HCT116 (cell line): ENCODE measurements around the gene ABCC9. TPM values are rescaled to one million over a fixed set of nuclear protein-coding genes. Genes with fewer than 3 reads are reported as not detected.
A peak's percentile ranks its signal among the peaks of the same experiment; 100 is the strongest.

Experiments used
- ATAC-seq: fragments of 200-7000 bp; cut with Tn5 transposase; 2 replicates; pipeline ENCODE4 v1.9.1; 2020; ENCODE audit warnings: mild to moderate bottlenecking, moderate library complexity
- BruUV-seq: library from RNA; stranded (reverse); fragments of 400-500 nt; replicated peaks from 2 replicates; lab custom pipeline; 2021; lab: Mats Ljungman, UMichigan
- CTCF ChIA-PET: fragments of 300-600 bp; sonication (Branson Sonifier 250); formaldehyde crosslinking; loops from one replicate; lab custom pipeline; 2021; ENCODE audit warnings: antibody characterized with exemption; lab: Charles Lee
- POLR2A ChIA-PET: fragments of 300-600, 350-600 bp; sonication (Branson Sonifier 250); formaldehyde crosslinking; loops from one replicate; lab custom pipeline; 2021; ENCODE audit warnings: antibody characterized with exemption; lab: Charles Lee
- RAD21 ChIA-PET, 2 experiments: fragments of 300-600 bp; sonication (Branson Sonifier 250); formaldehyde crosslinking; loops; one replicate each; lab custom pipeline; 2023; ENCODE audit warnings: low total read pairs in 2 of 2; ENCODE audit not compliant: uncharacterized antibody in 2 of 2, unreplicated experiment in 2 of 2, low non-redundant PET in 1 of 2; lab: Charles Lee
- DNase-seq: peaks from one replicate; pipeline ENCODE4 v3.0.0-alpha.2; 2010; ENCODE audit warnings: low read depth, low spot score
- H2AFZ ChIP-seq: fragments of 200-600 bp; shearing (Covaris generic), sonication (generic); 2 replicates; pipeline ENCODE4 v1.6.1; 2017; ENCODE audit warnings: low read depth, mixed run types, mixed read lengths, antibody characterized with exemption, low read length; ENCODE audit not compliant: poor library complexity, severe bottlenecking
- H3K27ac ChIP-seq: 2 replicates; pipeline ENCODE4 v1.5.1; 2012; ENCODE audit warnings: low read depth, low read length
- H3K27me3 ChIP-seq: fragments of 200-600 bp; sonication (generic); 2 replicates; pipeline ENCODE4 v1.6.1; 2016; ENCODE audit warnings: mixed run types, low read length, mixed read lengths; ENCODE audit not compliant: insufficient read depth
- H3K36me3 ChIP-seq, 2 experiments: fragments of 200-500 bp in 1 of 2; fragments of 200-600 bp in 1 of 2; sonication (Bioruptor generic) in 1 of 2; sonication (generic) in 1 of 2; 2 replicates each; pipeline versions ENCODE4 v1.5.1 to v1.6.1; 2014 to 2016; ENCODE audit warnings: low read length in 2 of 2, inconsistent platforms in 1 of 2, mixed read lengths in 1 of 2, mixed run types in 1 of 2; ENCODE audit not compliant: insufficient read depth in 2 of 2, control insufficient read depth in 1 of 2
- H3K4me1 ChIP-seq, 2 experiments: fragments of 200-600 bp in 1 of 2; sonication (generic) in 1 of 2; 2 replicates each; pipeline versions ENCODE4 v1.5.1 to v1.6.1; 2012 to 2017; ENCODE audit warnings: low read length in 2 of 2, inconsistent platforms in 1 of 2, mild to moderate bottlenecking in 1 of 2, mixed read lengths in 1 of 2, mixed run types in 1 of 2, moderate library complexity in 1 of 2; ENCODE audit not compliant: insufficient read depth in 2 of 2, control insufficient read depth in 1 of 2
- H3K4me2 ChIP-seq: fragments of 200-600 bp; sonication (generic); 2 replicates; pipeline ENCODE4 v1.6.1; 2017; ENCODE audit warnings: mixed run types, low read length, mixed read lengths
- H3K4me3 ChIP-seq, 2 experiments: fragments of 200-600 bp in 1 of 2; sonication (generic) in 1 of 2; replicated peaks in 1 of 2; 2 replicates each; pipeline ENCODE4 v1.5.1; 2011 to 2016; ENCODE audit warnings: low read length in 2 of 2, control low read depth in 1 of 2, low read depth in 1 of 2, mild to moderate bottlenecking in 1 of 2, mixed read lengths in 1 of 2, mixed run types in 1 of 2
- H3K79me2 ChIP-seq: fragments of 200-600 bp; sonication (generic); 2 replicates; pipeline ENCODE4 v1.6.1; 2017; ENCODE audit warnings: mild to moderate bottlenecking, mixed run types, low read length, moderate library complexity, mixed read lengths; ENCODE audit not compliant: insufficient read depth
- H3K9ac ChIP-seq: fragments of 200-600 bp; sonication (generic); 2 replicates; pipeline ENCODE4 v1.6.1; 2016; ENCODE audit warnings: low read length, mixed read lengths
- H3K9me2 ChIP-seq: fragments of 200-600 bp; sonication (generic), shearing (Covaris generic); 2 replicates; pipeline ENCODE4 v1.6.1; 2017; ENCODE audit warnings: mixed run types, mild to moderate bottlenecking, moderate library complexity; ENCODE audit not compliant: insufficient read depth
- H3K9me3 ChIP-seq, 2 experiments: fragments of 200-500 bp in 1 of 2; fragments of 200-600 bp in 1 of 2; sonication (Bioruptor generic) in 1 of 2; sonication (generic) in 1 of 2; 2 replicates each; pipeline ENCODE4 v1.6.1; 2014 to 2017; ENCODE audit warnings: low read length in 2 of 2, mixed read lengths in 2 of 2, inconsistent platforms in 1 of 2, low read depth in 1 of 2, mild to moderate bottlenecking in 1 of 2, mixed run types in 1 of 2, moderate library complexity in 1 of 2; ENCODE audit not compliant: control insufficient read depth in 1 of 2, insufficient read depth in 1 of 2
- H4K20me1 ChIP-seq: fragments of 200-600 bp; sonication (generic), shearing (Covaris generic); 2 replicates; pipeline ENCODE4 v1.6.1; 2017; ENCODE audit warnings: mixed run types, mild to moderate bottlenecking, moderate library complexity; ENCODE audit not compliant: insufficient read depth
- CTCF ChIP-seq, 3 experiments: fragments of 200-600 bp in 1 of 3; sonication (generic) in 1 of 3; IDR thresholded peaks in 2 of 3; conservative IDR thresholded peaks in 1 of 3; 2 replicates each; pipeline ENCODE4 v1.5.1; 2012 to 2017; ENCODE audit warnings: low read depth in 2 of 3, low read length in 2 of 3, antibody characterized with exemption in 1 of 3, borderline replicate concordance in 1 of 3, control low read depth in 1 of 3, mild to moderate bottlenecking in 1 of 3, mixed read lengths in 1 of 3, mixed run types in 1 of 3, moderate library complexity in 1 of 3; ENCODE audit not compliant: insufficient read depth in 1 of 3
- ELF1 ChIP-seq: IDR thresholded peaks from 2 replicates; pipeline ENCODE4 v1.6.1; 2012; ENCODE audit warnings: low read depth, borderline replicate concordance
- MAX ChIP-seq: IDR thresholded peaks from 2 replicates; pipeline ENCODE4 v1.6.1; 2012
- POLR2AphosphoS5 ChIP-seq: IDR thresholded peaks from 2 replicates; pipeline ENCODE4 v1.6.1; 2011; ENCODE audit warnings: mild to moderate bottlenecking, low read depth, low read length, moderate library complexity
- RAD21 ChIP-seq: IDR thresholded peaks from 2 replicates; pipeline ENCODE4 v1.6.1; 2012; ENCODE audit warnings: low read depth, mild to moderate bottlenecking
- REST ChIP-seq: IDR thresholded peaks from 2 replicates; pipeline ENCODE4 v1.6.1; 2012; ENCODE audit warnings: low read depth
- TCF7L2 ChIP-seq: IDR thresholded peaks from 2 replicates; pipeline ENCODE4 v1.7.0; 2011; ENCODE audit warnings: borderline replicate concordance, inconsistent platforms; ENCODE audit not compliant: insufficient read depth, insufficient read length; ENCODE audit errors: extremely low read depth
- intact Hi-C: fragments of 100-400 bp; cut with micrococcal nuclease; formaldehyde crosslinking; loops from 2 replicates; pipeline ENCODE4 v1.10.0; 2022
- total RNA-seq: library from RNA; stranded (reverse); gene quantifications from one replicate; pipeline ENCODE4 v1.2.1, GENCODE V29; 2021; ENCODE audit not compliant: unreplicated experiment

The ABCC9 gene
- total RNA-seq, 1 experiment from 2014 or later, result 0.05 TPM

GRCh38 chr12:21989819-21990412 lies 48.7 kb upstream of the ABCC9 start:
- TF ChIP-seq ELF1, result no peak
- no peak for TF ChIP-seq MAX
- peak; percentile 41 to 64 (median 53); a peak in 5 of 6 replicates for TF ChIP-seq CTCF (IDR thresholded peaks at IDR 0.05 in 2 of 3, conservative IDR thresholded peaks at IDR 0.05 in 1 of 3; ENCODE audit: borderline replicate concordance in 1 of 3, insufficient read depth in 1 of 3, low read depth in 2 of 3, low read length in 2 of 3)
- no peak for TF ChIP-seq POLR2AphosphoS5
- TF ChIP-seq TCF7L2, result no peak
- TF ChIP-seq REST, result no peak
- peak; percentile 64 for TF ChIP-seq RAD21
- Histone ChIP-seq H3K4me2 (no peak overlapping the region), H4K20me1 (no peaks in the 10 kb centered on the region), H2AFZ (no peak overlapping the region), H3K9ac (no peak overlapping the region), H3K27ac (no peak overlapping the region), H3K9me2 (no peaks in the 10 kb centered on the region), H3K79me2 (no peaks in the 10 kb centered on the region), H3K27me3 (no peaks in the 10 kb centered on the region; the same call in 1 of the 2 replicates), H3K4me1 (no peaks in the 10 kb centered on the region), H3K9me3 (no peaks in the 10 kb centered on the region), H3K36me3 (no peaks in the 10 kb centered on the region), H3K4me3 (no peak overlapping the region)
- ChIA-PET CTCF (interaction anchor here (0.5 to 5.5 kb wide), 24 partner anchors 8 to 1586 kb away, joined by 3 to 142 read pairs (median 4); no protein-coding TSS in a partner anchor), RAD21 (interaction anchor here (0.5 to 1.6 kb wide), 4 partner anchors 292 to 766 kb away, joined by 4 to 20 read pairs (median 10); no protein-coding TSS in a partner anchor), POLR2A (interaction anchor here (0.5 to 1.0 kb wide), 2 partner anchors 45 to 292 kb away, joined by 3 to 5 read pairs; no protein-coding TSS in a partner anchor)
- intact Hi-C loops, result loop anchor here (1.0 to 10.0 kb wide), 2 partner anchors 292 to 385 kb away; partner anchors contain the start of gene GYS2
- DNase-seq (peak; percentile 13), ATAC-seq (peak; percentile 70)
- BruUV-seq, result no TSS peak
